Kidney tubule cell (primary cell): ENCODE data around the gene RSPH1.

Experiments
- DNase-seq: peaks from one replicate; pipeline ENCODE4 v3.0.0-alpha.2; 2018; ENCODE audit warnings: low spot score

The RSPH1 gene

DNA sequence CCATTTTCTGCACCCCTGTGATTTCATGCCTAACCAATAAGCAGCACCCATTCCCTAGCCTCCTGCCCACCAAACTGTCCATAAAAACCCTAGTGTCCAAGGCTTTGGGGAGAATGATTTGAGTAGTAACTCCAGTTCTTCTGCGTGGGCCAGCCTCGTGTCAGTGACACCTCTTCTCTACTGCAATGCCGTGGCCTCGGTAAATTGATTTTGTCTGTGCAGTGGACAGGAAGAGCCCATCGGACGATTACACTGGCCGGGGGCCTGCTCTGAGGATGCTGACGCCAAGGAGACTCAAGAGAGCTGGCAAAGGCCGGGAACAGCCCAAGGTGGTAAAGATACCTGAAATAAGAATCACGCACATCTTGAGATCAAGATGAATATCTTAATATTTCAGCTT is 29.3 kb downstream of the RSPH1 start:
- no peak for DNase-seq

DNA sequence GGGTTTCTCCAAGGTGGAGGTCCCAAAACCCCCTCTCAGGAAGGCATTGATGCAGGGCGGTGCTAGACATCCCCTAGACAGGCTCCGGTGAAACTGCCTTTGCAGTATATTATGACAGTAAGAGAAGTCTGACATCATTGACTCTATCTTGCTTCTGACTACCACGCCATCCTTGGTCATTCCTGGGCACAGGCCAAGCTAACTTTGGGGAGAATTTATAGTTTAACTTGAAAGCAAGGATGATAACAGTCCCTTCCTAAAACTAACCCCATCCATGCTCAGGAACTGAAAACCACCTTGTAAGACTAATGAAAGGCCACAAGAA is 30.3 kb downstream of the RSPH1 start:
- DNase-seq = no peak

DNA sequence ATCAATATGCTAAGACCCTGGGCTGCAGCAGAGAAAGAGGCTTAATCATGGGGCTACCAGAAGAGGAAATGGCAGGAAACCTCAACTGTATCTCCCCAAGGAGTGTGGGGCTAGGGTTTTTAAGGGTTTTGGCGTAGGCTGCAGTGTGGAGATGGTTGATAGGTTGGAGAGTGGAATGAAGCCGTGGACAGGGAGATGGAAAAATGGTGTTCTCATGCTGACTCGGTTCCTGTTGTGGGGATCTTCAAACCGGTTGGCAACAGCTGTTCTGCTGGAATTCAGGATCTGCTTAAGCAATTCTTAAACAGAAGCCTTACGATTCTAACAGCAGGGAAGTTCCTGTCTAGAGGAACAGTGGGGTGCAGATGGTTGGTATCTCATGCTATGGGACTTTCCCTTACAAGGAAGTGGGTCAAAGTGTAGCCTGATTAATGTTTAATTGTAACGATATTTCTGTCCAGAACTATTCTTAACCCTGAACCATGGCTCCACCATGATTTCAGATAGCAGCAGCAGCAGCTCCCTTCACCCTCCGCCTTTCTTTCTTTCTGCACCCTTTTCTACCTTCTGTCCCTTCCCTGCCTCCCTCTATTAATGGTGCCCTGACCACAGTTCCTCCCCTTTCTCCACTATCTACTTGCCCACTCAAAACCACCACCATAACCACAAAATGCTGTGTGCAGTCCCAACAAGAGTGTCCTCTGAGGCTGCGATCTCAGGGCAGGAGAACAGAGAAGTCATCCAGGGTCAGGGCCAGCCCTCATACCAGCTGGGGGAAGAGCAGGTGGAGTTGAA is 30.8 kb downstream of the RSPH1 start:
- peak; percentile 84 for DNase-seq

DNA sequence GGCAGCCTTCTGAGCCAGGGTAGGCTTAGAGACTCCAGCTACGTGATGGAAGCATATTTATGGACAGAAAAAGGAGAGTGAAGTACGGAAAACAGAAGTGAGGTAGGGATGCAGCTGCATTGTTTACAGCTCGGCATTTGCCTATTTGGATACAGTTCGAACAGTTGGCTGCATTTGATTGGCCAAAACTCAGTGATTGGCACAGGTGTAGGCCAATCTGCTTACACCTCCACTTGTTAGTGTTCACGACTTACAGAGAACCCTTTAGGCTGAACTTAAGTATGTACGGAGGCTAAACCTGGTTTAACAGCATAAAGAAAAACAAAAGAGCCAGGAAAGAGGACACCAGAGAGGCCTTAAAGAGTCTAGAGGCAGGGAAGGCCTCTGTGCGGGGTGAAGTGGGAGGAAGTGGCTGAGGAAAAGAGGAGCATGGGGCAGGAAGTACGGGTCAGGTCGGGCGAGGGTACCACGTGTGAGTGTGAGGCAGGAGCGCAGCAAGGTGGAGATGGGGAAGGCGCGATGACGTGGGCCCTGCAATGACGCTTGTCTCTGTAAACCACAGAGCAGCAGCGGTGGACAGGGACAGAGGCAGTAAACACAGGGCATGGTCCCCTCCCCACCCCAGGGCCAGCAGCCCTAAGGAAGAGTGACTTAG is 32.0 kb downstream of the RSPH1 start:
- DNase-seq = peak; percentile 45

DNA sequence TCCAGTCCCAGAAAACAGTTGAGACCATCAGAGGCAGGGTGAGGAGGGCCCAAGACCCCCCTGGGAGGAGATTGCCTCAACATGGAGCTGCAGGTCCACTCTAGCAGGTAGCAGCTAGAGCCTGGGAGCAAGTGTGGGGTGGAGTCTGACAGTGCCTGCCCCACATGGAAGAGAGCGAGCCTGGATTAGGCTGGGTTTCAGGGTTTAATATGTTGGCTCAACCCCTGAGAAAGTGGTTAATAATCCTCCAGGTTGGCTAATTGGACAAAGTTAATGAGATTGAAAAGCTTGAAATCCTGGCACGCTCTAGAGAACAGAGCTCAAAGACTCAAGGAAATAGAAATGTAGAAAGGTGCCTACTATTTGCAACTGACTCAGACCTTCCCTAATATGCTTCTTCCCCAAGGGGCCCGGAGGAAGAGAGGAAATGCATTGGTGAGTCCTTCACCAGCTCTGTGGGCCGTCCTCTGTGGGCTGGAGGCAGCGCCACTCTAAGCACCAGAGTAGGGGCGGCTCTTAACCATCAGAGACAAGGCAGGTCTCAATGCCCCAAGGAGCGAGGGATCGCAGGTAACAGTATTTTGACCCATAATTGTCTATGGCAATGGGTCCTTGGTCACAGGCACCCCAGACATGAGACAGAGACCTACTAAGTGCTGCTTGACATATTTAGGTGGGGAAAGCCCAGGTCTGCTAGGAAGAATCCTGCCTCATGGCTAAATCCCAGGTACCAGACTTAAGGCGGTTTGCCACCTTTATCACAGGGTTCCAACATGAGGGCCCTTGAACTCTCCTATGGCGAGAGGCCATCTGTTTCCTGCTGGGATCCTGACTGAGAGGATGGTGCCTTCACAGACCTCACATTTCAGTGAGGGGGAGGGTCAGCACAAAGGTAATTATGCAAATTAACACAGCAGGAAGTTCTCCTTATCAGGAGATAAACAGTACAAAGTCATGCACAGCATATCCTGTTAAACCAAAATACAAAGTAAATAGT is 33.8 kb downstream of the RSPH1 start:
- peak; percentile 91 for DNase-seq

DNA sequence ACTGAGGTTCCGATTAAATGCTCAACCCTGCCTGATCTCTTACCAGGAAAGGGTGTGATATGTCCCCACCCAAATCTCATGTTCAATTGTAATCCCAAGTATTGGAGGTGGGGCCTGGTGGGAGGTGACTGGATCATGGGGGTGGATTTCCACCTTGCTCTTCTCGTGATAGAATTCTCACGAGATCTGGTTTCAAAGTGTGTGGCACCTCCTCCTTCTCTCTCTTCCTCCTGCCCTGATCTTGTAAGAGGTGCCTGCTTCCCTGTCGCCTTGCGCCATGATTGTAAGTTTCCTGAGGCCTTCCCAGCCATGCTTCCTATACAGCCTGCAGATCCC is 34.9 kb downstream of the RSPH1 start:
- no peak for DNase-seq

DNA sequence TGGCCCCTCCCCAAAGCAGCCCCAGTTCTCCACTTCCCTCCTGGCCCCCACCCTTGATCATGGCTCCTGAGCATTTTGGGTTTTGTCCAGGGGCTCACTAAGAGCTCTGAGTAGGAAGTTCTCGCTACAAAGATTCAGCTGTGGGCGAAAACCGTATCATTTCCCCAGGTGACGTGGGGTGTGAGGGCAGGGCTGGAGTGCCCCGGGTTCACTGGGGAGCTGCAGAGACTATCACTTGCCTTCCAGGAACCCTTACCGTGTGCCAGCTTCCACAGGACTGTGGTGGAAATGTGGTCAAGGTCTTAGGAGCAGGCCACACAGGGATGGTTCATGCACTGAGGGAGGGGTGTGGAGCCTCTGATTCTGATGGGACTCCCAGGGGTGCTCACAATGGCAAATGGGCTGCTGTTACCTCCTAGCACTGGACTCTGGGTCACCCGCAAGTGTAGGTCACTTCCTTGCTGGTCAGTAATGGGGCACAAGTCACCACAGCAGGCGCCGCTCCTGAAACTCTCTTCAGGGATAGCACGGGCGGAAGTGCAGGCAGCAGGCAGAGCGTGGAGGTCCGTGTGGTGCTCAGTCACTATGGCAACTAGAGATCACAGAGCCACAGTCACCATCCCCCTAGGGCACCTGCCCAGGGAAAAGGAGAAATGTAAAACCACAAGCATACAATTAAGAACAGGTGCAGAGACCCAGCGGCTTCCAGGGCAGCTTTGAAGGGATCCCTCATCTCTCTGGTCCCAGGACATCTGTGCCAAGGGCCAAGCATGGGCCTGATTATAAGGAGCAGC is 35.4 kb downstream of the RSPH1 start:
- peak; percentile 83 for DNase-seq

DNA sequence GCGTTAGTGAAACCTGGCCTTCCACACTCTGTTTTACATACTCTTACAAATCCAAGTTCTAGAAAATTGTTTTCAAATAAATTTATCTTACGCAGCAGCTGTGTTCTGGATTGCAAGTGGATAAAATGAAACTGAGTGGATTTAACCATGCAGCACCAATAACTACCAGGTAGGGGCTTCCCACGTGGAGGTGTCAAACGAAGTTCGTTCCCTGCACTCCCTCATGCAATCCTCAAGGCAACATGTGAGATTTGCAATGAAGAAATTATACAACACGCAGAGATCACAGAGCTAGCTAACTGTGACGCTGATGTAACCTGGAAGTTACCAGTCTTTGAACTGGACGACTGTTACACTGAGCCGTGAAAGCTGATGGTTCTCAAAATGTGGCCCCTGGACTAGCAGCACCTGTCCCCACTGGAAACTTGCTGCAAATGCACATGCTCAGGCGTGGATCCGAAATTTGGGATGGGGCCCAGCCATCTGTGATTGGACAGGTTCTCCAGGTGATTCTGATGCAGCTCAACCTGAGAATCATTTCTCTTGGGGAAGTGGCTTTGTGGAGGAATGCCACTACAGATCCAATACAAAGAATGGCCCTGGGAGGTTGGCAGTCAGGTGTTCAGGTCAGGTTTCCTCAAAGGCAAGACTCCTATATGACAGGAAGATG is 36.3 kb downstream of the RSPH1 start:
- DNase-seq = no peak

DNA sequence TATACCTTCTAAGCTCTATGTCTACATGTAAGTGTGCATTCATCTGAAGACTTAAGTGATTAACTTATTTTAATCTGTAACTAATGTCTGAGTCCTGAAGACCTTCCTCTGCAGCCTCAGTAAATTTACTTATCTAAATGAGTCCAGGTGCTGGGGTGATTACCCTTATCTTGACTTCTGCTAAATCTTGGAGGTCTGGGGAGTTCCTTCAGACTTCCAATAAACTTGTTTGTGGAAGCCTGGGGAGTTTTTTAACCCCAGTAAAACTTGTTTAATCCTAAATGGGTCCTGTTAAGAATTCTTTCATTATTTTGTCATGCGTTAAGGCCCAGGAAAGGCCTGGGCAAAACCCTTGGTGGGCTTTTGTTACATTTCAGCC is 37.0 kb downstream of the RSPH1 start:
- DNase-seq = no peak

DNA sequence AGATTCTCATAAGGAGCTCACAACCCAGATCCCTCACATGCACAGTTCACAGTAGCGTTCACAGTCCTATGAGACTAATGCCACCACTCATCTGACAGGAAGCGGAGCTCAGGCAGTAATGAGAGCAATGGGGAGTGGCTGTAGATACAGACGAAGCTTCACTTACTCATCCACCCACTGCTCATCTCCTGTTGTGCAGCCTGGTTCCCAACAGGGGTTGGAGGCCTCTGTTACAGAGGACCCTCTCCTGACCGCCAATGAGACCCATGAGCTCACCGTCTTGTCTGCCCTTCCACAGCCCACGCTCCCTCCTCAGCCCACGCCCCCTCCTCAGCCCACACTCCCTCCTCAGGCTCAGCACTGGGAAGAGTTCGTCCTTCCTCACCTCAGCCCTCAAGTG is 39.6 kb downstream of the RSPH1 start:
- no peak for DNase-seq

DNA sequence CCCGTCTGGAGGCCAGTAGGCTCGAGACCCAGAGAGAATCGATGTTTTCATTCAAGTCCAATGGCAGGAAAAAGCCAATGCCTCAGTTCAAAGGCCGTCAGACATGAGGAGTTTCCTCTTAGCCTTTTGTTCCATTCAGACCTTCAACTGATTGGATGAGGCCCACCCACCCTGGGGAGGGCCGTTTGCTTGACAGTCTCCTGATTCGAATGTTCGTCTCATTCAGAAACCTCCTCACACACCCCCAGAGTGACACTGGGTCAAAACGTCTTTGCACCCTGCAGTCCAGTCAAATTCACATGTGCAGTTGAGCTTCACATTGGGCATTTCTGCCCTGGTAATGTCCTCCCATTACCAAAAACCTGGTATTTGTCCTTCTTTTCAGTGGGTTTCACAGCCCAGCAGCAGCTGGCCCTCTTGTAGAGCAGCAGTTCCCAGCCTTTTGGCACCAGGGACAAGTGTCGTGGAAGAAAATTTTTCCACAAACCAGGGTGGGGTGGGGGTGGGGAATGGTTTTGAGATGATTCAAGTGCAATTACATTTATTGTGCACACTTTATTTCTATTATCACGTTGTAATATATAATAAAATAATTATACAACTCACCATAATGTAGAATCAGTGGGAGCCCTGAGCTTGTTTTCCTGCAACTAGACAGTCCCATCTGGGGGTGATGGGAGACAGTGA is 40.1 kb downstream of the RSPH1 start:
- no peak for DNase-seq

DNA sequence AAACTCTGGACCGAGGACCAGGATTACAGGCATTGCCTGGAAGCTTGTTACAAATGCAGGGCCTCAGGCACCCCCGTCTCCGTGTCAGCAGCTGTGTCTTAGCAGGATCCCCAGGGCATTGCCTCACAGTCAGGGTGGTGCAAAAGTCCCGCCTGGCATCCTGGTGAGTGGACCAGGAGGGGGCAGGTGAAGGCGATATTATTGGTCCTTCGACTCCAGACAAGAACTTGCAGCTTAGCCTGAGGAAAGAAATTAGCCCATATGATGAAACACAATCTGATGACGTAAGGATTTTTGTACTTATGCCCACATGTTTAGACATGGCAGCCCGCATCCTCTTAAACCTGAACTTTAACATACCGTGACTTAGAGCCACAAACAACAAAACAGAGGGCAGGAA is 40.8 kb downstream of the RSPH1 start:
- DNase-seq = no peak

DNA sequence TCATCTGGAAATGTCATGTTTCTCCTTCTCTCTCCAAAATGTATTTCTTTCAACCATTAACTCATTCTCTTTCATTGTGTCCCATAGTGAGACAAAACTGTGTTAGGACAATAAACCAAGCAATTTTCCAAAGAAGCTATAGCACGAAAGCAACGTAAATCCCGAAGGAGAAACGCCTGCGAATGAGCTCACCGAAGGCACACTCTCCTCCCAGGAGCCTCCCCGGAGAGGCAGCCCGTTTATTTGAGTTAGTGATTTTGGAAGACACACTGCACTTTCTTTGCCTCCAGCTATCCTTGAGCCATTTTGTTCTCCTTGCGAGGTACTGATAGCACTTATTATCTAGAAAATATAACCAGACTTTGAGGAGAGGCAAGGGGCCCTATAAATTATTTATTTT is 41.2 kb downstream of the RSPH1 start:
- no peak for DNase-seq

DNA sequence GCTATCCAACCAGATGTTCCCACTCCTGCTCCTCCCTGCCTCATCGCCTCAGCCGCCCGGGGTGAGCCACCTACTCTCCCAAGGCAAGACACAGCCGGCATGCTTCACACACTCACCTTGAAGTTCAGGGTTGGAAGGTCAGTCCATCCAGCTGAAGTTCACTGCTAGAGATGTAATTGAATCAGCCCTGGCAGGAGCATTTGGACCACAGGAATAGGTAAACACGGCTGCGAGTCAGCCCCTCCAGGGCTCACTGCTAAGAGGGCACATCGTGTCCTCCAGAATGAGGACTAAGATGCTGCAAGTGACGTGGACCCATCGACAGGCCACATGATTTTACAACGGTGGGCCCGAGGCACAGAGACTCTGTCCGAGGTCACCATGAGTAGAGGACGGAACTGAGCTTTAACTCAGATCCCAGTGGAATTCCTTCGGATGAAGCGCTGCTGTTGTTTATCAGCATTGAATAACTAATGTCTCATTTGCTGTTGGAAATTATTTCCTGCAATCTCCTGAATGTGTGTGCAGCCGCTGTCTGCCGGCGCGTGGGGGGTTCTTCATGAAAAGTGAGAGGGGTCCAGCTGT is 41.9 kb downstream of the RSPH1 start:
- no peak for DNase-seq

DNA sequence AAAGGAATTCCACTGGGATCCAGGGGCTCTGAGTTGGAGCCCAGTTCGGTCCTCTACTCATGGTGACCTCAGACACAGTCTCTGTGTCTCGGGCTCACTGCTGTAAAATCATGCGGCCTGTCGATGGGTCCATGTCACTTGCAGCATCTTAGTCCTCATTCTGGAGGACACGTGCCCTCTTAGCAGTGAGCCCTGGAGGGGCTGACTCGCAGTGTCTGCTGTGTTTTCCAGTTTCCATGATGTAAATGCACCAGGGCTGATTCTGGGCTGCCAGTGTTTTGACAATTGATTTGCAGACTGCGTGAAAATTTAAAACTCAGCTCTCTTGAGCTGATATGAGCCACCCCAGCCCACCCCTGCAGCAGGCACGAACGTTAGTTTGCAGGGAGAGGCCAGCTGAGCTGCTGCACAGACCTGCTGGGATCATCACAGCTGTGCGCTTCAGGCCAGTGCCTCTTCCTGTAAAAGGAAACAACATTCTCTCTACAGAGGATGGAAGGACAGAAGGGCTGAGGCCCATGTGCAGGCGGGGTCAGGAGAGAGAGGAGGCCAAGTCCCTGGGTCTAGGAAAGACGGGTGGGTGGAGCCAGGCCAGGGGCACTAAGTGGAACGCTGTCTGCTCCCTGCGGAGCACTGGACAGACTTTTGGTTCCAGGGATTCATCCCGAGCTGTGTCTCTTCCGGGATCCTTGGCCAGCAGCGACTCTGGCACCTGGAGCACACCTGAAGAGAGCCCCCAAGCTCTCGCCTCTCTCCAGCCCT is 42.6 kb downstream of the RSPH1 start:
- DNase-seq = no peak

DNA sequence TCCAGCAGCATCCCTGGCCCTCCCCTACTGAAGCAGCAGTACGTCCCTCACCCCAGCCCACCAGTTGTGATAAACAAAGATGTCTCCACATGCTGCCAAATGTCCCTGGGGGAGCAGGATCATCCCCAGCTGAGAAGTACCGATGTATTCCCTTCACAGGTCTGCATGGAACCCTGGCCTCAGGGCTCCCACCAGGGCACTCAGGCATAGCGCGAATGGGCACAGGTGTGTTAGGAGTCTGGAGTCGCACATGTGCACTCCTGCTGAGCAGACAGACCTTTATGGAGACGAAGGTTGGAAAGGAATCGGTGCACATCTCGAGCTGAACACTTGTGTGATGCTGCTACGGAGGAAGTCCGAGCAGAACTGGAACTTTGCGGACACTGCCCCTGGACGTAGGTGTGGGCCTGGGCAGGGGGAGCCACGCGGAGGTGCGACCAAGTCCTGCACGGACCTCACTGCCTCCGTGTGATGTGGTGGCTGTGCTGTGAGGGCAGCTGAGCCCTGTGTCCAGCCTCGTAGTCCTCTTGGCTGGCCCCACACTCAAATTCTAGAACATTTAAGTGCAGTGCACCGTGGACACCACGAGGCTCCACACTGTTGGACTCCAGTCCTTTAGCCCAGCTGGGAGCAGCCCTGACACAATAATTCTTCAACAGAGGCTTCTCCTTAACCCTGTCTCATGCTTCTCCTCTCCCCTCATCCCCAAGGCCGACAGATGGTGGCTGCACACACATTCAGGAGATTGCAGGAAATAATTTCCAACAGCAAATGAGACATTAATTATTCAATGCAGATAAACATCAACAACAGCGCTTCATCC is 43.4 kb downstream of the RSPH1 start:
- no peak for DNase-seq

DNA sequence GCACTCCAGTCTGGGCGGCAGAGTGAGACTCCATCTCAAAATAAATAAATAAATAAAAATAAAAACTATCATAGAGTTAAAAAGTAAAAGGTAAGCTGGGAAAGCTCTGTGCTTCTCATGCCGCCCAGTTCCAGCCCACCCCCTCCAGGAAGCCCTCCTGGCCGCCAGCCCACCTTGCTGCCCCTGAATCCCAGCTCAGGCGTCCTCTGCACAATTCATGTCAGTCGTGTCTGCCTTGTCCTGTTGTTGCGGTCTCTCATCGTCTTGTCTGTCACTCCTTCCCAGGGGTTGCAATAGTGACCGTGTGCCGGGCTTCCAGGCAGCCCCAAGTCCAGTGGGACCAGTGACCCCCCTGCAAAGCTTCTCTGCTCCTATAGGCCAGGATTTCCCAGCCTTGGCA is 44.1 kb downstream of the RSPH1 start:
- DNase-seq = no peak

DNA sequence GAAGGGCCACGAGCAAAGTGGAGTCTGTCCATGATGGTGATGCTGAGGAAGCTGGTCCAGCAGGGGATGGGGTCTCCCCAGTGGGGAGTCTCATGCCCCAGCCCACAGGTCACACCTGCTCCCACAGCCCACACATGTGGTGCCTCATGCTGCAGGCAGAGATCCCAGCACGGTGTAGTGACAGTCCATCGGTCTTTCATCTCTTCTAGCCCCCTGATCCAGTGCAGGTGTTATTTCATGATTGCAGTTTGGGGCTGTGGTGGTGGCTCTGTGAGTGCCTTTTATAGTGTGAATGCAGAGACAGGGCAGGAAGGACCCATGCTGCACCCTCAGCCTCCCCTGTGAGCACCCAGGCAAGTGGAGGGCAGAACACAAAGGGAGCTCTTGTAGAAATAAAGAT is 47.3 kb downstream of the RSPH1 start:
- DNase-seq = no peak

DNA sequence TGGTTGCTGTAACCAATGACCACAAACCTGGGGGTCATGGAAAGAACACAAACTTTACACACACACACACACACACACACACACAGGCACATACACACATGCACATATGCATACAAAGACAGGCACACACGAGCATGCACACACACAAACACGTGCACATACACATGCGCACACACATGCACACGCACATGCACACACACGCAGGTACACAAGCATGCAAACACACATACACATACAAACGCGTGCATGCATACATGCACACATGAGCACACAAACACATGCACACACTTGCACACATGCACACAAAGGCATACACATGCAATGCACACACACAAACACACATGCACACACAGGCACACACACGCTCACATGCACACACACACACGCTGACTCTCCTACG is 48.3 kb downstream of the RSPH1 start:
- DNase-seq = no peak
